ENCODE results near the gene CDR2L. TPM values are rescaled to one million over a fixed set of nuclear protein-coding genes. Genes with fewer than 3 reads are reported as not detected.
"Not testable (repeated sequence)": the region's sequence is repeated elsewhere in the genome, so short reads cannot be mapped to it uniquely, and the experiment has no call there.

The CDR2L gene
- total RNA-seq, 2 experiments from 2014 or later = 0.32 to 0.47 TPM

DNA sequence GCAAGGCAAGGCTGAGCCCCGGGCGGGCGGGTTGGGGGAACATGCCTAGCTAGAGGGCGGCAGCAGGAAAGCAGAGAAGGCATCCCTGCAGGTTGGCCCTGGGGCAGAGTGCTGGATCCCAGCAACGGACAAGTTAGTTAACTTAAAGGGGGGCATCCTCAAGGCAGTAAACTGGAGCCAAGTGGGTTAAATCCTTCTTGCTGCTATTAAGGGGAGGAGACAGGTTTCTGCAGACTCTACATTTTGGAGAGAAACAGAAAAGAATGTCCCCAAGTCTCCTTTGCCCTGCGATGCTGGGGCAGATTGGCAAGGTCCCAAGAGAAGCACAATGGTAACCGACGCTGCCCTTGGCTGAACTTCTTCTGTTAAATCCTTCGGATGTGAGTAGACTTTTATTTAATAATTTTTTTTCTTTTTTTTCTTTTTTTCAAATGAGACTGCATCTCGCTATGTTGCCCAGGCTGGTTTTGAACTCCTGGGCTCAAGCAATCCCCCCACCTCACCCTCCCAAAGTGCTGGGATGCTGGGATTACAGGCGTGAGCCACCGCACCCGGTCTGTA lies 45.4 kb downstream of the CDR2L start:
- Mint-ChIP-seq H3K36me3 (no peaks in the 10 kb centered on the region), H3K4me1 (peaks cover 44% of the 10 kb centered on the region), H3K27me3 (no peaks in the 10 kb centered on the region), H3K4me3 (peak overlapping the region; percentile 91), H3K9me3 (ENCODE audit: low read depth) (peaks cover 4% of the 10 kb centered on the region), H3K27ac (no peak overlapping the region)
- DNase-seq (no peak), ATAC-seq (no peak)
- CTCF ChIA-PET = interaction anchor here (0.8 to 1.9 kb wide), 10 partner anchors 10 to 139 kb away, joined by 3 to 16 read pairs (median 5); partner anchors contain the start of gene MRPL58

DNA sequence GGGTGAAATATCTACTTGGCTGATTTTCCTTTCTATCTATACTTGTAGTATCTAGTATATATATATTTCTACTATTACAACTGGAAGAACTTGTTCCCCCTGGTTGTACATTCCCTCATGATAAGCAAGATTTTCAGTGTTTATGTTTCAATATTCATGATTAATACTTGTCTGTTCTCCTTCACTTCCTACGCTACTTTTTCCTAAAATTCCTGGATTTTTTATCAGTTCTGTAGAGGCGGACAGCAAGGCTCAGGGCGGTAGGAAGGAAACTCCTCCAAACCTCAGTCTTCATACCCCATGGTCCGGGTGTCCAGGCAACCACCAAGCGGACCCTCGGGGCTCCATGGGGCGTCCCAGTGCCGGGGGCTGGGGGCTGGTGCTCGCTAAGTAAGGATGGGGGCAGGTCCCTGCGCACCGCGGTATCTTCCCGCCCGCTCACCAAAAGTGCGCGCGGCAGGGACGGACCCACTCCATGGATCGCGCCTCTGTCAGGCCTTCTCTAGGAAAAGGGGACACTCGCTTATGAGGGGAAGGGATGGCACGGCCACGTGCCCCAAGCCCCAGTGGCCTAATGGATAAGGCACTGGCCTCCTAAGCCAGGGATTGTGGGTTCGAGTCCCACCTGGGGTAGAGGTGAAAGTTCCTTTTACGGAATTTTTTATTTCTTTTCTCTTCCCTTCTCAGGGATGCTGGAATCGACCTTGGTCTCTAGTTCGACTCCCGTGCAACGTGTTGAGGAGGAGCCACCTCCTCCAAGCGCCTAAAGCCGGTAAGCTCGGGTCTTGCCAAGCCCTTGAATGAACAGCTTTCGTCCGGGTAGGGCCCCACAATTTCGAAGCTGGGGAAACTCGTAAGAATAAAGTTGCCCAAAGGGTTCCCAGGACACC lies 46.2 kb downstream of the CDR2L start:
- DNase-seq (peak; percentile 92), ATAC-seq (peak; percentile 51)
- peak overlapping the region; percentile 91 for H3K4me3 Mint-ChIP-seq
- H3K27me3 Mint-ChIP-seq = no peaks in the 10 kb centered on the region
- CTCF ChIA-PET = interaction anchor here (0.7 to 2.9 kb wide), 8 partner anchors 14 to 379 kb away, joined by 3 to 26 read pairs (median 5); partner anchors contain the start of genes ATP5PD, KCTD2, MRPL58 and NT5C
- H3K36me3 Mint-ChIP-seq = peaks cover 3% of the 10 kb centered on the region
- H3K9me3 Mint-ChIP-seq (ENCODE audit: low read depth) = peaks cover 4% of the 10 kb centered on the region
- H3K4me1 Mint-ChIP-seq = peaks cover 44% of the 10 kb centered on the region
- peak overlapping the region; percentile 93 for H3K27ac Mint-ChIP-seq

DNA sequence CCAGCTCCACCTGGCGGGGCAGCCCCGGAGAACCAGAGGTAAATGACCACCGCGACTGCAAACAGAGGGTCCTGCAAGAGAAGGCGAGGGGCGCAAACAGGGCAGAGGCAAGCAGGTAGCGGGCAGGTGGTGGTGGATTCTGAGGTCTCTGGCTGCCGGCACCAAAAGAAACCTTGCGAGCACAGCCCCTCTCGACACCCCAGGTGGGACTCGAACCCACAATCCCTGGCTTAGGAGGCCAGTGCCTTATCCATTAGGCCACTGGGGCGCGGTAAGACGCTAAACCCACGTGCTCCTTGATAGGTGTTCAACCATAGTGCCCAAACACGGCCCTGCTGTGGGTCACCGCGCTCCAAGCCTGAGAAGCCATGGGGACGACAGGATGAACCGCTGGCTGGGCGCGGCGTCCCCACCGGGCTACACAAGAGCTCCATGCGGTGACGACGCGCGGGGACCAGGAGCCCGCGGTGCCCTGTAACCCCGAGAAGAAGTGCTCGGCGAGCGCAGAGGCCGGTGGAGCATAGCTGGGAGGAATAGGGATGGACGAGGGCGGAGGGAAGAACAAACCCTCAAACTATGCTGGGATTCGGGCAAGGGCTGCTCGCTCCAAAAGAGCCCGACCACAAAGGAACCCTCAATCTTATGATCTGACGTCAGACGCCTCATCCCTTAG lies 46.9 kb downstream of the CDR2L start:
- Mint-ChIP-seq H3K27ac (peak overlapping the region; percentile 93), H3K36me3 (peaks cover 7% of the 10 kb centered on the region), H3K4me1 (peaks cover 44% of the 10 kb centered on the region), H3K9me3 (ENCODE audit: low read depth) (peaks cover 4% of the 10 kb centered on the region), H3K27me3 (no peaks in the 10 kb centered on the region), H3K4me3 (peak overlapping the region; percentile 91)
- peak; percentile 94 for DNase-seq
- CTCF ChIA-PET = interaction anchor here (0.6 to 2.9 kb wide), 15 partner anchors 10 to 378 kb away, joined by 3 to 26 read pairs (median 4); partner anchors contain the start of genes ATP5PD, KCTD2, MRPL58 and NT5C
- ATAC-seq = peak; percentile 70

DNA sequence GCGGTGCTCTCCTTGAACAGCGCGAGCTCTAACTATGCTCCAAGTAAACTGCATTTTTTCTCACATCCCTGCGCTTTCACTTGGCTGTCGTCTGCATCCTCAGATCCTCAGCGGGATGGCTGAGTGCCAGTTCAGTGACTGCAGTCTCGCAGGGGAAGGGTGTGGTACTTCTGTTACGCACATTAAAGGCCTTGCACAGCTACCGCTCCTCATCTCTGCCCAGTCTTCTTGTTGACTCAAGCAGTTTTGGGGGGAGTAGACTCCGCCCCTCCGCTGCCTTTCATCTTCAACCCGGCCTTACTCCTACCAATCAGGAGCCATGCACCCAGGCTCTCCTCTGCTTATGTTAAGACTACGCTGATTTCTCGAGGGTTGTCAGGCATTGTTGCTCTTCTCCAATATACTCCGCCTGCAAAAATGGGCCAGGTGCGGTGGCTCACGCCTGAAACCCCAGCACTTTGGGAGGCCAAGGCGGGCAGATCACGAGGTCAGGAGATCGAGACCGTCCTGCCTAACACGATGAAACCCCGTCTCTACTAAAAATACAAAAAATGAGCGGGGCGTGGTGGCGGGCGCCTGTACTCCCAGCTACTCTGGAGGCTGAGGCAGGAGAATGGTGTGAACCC lies 49.3 kb downstream of the CDR2L start:
- CTCF ChIA-PET = interaction anchor here (0.7 to 2.9 kb wide), 4 partner anchors 11 to 77 kb away, joined by 3 to 18 read pairs (median 8); partner anchors contain the start of genes ARMC7, ATP5PD and KCTD2
- ATAC-seq (peak; percentile 29), DNase-seq (peak; percentile 79)
- Mint-ChIP-seq H3K4me3 (peak overlapping the region; percentile 38), H3K4me1 (peaks cover 37% of the 10 kb centered on the region), H3K9me3 (ENCODE audit: low read depth) (no peaks in the 10 kb centered on the region), H3K27ac (peak overlapping the region; percentile 81), H3K36me3 (peaks cover 22% of the 10 kb centered on the region), H3K27me3 (no peaks in the 10 kb centered on the region)

DNA sequence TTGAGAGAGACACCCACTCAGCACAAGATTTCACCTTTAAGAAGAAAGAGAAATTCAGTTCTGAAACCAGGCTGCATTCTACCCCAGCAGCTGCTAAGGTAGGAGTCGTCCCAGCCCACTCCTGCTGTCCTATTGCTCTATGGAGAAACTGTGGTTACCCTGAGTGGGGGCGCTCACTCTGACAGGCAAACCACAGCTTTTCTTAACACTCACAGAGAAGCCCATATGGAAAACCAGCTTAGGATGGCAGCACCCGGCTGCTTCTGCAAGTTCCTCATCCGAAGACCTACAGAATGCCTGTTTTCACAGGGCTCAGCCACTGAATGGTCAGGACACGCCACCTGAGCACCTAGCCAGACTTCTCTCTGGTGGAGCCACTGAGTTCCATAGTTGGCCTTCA lies 51.8 kb downstream of the CDR2L start:
- H3K36me3 Mint-ChIP-seq = peaks cover 26% of the 10 kb centered on the region
- H3K27me3 Mint-ChIP-seq = no peaks in the 10 kb centered on the region
- no peak overlapping the region for H3K4me3 Mint-ChIP-seq
- H3K9me3 Mint-ChIP-seq (ENCODE audit: low read depth) = no peaks in the 10 kb centered on the region
- H3K4me1 Mint-ChIP-seq = peaks cover 23% of the 10 kb centered on the region
- CTCF ChIA-PET = interaction anchor here (0.5 to 0.6 kb wide), 2 partner anchors 48 to 191 kb away, joined by 3 read pairs; no protein-coding TSS in a partner anchor
- no peak for DNase-seq
- no peak for ATAC-seq
- H3K27ac Mint-ChIP-seq = no peak overlapping the region

DNA sequence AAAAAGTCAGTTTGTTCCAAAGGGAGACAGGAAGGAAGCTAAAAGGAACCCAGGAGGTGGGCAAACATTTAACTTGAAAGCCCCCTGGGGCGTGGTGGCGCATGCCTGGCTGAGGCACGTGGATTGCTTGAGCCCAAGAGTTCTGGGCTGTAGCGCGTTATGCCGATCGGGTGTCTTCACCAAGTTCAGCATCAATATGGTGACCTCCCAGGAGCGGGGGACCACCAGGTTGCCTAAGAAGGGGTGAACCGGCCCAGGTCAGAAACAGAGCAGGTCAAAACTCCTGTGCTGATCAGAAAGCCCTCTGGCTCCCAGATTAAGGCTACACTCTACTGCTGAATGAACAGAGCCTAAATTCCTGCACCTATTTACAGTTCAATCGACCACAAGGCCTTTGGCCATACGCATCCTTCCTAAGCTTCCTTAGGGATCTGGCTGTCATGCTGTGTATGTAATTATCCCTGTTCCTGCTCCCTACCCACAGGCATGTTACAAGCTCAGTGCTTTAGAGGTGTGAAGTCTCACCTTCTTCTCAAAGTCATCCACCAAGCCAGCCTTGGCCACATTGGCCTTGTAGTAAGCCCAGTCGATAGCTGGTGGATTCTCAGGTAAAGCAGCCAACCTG lies 54.3 kb downstream of the CDR2L start:
- peaks cover 23% of the 10 kb centered on the region for H3K4me1 Mint-ChIP-seq
- H3K9me3 Mint-ChIP-seq (ENCODE audit: low read depth) = no peaks in the 10 kb centered on the region
- no peak overlapping the region for H3K27ac Mint-ChIP-seq
- H3K36me3 Mint-ChIP-seq = peaks cover 26% of the 10 kb centered on the region
- no peak overlapping the region for H3K4me3 Mint-ChIP-seq
- CTCF ChIA-PET = interaction anchor here (0.8 to 2.0 kb wide), 2 partner anchors 10 to 160 kb away, joined by 4 to 6 read pairs; no protein-coding TSS in a partner anchor
- ATAC-seq = no peak
- no peaks in the 10 kb centered on the region for H3K27me3 Mint-ChIP-seq
- DNase-seq = no peak

DNA sequence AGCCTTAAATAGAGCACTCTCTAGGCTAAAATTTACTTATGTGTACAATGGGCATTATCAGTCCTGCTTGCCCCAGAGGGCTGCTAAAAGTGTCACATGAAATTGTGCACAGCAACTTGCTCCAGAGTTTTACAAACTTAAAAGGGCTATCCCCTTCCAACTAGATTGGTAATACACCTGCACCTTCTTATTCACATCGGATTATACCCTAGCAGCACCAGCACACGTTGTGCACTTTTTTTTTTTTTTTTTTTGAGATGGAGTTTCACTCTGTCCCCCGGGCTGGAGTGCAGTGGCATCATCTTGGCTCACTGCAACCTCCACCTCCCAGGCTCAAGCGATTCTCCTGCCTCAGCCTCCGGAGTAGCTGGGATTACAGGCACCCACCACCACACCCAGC lies 56.4 kb downstream of the CDR2L start:
- H3K27me3 Mint-ChIP-seq; DNase-seq; ATAC-seq; H3K27ac Mint-ChIP-seq; H3K4me3 Mint-ChIP-seq; H3K9me3 Mint-ChIP-seq (ENCODE audit: low read depth): not testable (repeated sequence)
- Mint-ChIP-seq H3K4me1 (peaks cover 31% of the 10 kb centered on the region), H3K36me3 (peaks cover 22% of the 10 kb centered on the region)
- CTCF ChIA-PET = interaction anchor here (0.8 to 2.0 kb wide), 2 partner anchors 12 to 82 kb away, joined by 4 to 6 read pairs; no protein-coding TSS in a partner anchor

DNA sequence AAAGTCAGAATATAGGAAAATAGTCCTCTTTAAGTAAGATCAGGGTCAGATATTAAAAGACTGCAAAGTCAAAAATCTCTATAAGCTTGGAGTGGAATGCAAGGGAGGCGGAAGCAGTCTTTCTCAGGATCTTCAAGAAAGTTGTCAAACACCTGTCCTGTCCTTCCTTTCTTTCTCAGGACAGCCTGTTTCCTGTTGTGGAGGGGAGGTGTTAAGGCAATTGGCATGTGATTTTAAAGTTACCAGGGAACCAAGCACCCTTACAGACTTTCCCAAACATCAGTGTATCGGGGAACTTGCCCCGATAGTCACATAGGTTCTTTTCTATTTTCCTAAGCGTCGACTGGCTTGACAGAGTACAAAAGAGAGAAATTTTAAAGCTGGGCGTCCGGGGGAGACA lies 57.3 kb downstream of the CDR2L start:
- CTCF ChIA-PET = interaction anchor here (0.6 to 0.8 kb wide), 2 partner anchors 83 to 159 kb away, joined by 4 read pairs; no protein-coding TSS in a partner anchor
- H3K4me1 Mint-ChIP-seq = peaks cover 36% of the 10 kb centered on the region
- H3K9me3 Mint-ChIP-seq (ENCODE audit: low read depth) = no peaks in the 10 kb centered on the region
- no peak overlapping the region for H3K27ac Mint-ChIP-seq
- H3K27me3 Mint-ChIP-seq = no peaks in the 10 kb centered on the region
- no peak for DNase-seq
- H3K36me3 Mint-ChIP-seq = peaks cover 17% of the 10 kb centered on the region
- ATAC-seq = no peak
- H3K4me3 Mint-ChIP-seq = peak overlapping the region; percentile 21

DNA sequence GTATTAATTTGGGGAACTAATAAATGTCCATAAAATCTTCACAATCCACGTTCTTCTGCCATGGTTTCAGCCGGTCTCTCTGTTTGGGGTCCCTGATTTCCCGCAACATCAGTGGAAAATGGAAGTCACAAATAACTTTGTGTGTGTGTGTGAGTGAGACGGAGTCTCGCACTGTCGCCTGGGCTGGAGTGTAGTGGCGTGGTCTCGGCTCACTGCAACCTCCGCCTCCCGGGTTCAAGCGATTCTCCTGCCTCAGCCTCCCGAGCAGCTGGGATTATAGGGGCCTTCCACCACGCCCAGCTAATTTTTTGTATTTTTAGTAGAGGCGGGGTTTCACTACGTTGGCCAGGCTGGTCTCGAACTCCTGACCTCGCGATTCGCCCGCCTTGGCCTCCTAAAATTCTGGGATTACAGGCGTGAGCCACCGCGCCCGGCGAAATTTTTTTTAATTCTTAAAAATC lies 58.5 kb downstream of the CDR2L start:
- ATAC-seq; H3K36me3 Mint-ChIP-seq; DNase-seq; H3K9me3 Mint-ChIP-seq (ENCODE audit: low read depth); H3K27me3 Mint-ChIP-seq: not testable (repeated sequence)
- Mint-ChIP-seq H3K4me1 (peaks cover 36% of the 10 kb centered on the region), H3K4me3 (peak overlapping the region; percentile 98), H3K27ac (peak overlapping the region; percentile 92)
- CTCF ChIA-PET = interaction anchor here (1.0 to 3.6 kb wide), 4 partner anchors 11 to 122 kb away, joined by 3 to 18 read pairs (median 4); partner anchors contain the start of genes MRPL58 and OTOP2

DNA sequence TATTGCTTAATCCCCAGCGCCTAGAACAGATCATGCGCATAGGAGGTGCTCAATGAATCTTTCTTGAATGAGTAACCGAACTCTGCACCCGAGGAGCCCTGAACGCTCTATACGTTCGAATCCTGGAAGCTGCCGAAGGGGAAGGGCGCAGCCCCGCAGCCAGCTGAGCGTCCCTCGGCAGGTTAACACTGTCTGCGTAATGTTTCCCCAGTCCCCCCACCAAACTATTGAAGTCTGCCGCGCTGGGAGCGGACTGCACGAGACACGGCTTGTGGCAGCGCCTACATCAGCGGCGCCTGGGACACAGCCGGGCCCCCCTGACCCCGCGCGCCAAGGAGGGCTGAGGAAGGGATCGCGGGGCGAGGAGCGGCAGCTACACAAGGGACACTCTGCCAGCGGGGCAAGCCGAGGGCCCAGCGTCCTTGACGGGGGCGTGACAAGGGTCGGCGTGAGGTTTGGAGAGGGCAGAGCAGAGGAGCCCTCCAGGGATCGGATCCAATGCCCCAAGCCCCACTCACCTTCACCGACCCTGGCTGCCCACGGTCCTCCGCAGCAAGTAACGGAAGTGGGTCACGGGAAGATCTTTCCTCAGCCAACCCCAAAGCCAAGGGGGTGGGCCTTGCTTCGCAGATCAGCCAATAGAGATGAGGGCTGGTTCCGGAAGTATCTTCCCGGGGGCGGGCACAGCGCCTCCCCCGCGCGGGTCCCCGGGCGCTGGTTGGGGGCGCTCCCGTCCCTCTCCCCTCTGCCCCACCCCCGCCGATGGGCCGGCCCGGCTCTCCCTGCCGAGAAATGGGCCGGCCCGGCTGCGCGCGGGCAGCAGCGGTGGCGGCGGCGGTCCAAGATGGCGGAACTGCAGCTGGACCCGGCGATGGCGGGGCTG lies 59.2 kb downstream of the CDR2L start, which contains the start of the genes ATP5PD and KCTD2:
TSS of gene ATP5PD (minus strand) at position 563 of the 883 bp plus-strand sequence. CDS start 4,319 bp downstream, outside the sequence.
TSS of gene KCTD2 (plus strand) at position 819 of the 883 bp plus-strand sequence. CDS start at position 845, 26 bp downstream.
- CTCF ChIA-PET = interaction anchor here (0.7 to 3.6 kb wide), 6 partner anchors 10 to 123 kb away, joined by 3 to 18 read pairs (median 3); partner anchors contain the start of genes MRPL58 and OTOP2
- ATAC-seq = peak; percentile 95
- peaks cover 36% of the 10 kb centered on the region for H3K4me1 Mint-ChIP-seq

More for the DNA sequence above, 59.2 kb downstream of the CDR2L start, which contains the start of the genes ATP5PD and KCTD2:
- no peaks in the 10 kb centered on the region for H3K9me3 Mint-ChIP-seq (ENCODE audit: low read depth)
- no peaks in the 10 kb centered on the region for H3K27me3 Mint-ChIP-seq
- H3K36me3 Mint-ChIP-seq = peaks cover 8% of the 10 kb centered on the region
- peak within 1 kb of the TSS; percentile 98 for H3K4me3 Mint-ChIP-seq
- DNase-seq = peak; percentile 97
- peak within 1 kb of the TSS; percentile 92 for H3K27ac Mint-ChIP-seq

Measured in activated CD8-positive, alpha-beta memory T cell treated with anti-CD3 and anti-CD28 coated beads, Interleukin-2, amount 10 ng/mL, durations not matched to agents 7 days and 5 days (primary cell).